ENCODE data around the gene SLC39A13.

DNA sequence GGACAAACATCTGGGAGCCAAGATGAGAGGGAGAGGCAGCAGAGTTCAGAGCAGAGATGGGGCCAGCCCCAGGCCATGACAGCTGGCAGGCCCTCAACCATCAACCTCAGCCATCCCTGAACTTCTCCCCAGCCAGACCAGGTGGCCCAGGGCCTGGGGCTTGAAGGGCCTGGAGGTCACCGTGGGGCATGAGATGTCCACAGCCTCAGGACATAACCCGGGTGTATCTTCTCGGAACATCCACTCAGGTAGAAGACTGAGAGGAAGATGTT is 12.4 kb upstream of the SLC39A13 start:
- no peak for TF ChIP-seq CTCF (conservative IDR thresholded peaks at IDR 0.05 in 1 of 2, IDR thresholded peaks at IDR 0.05 in 1 of 2; ENCODE audit: extremely low read depth in 1 of 2, insufficient read depth in 1 of 2, low read depth in 1 of 2, low read length in 2 of 2)
- TF ChIP-seq EZH2 (IDR thresholded peaks at IDR 0.05; ENCODE audit: borderline replicate concordance, low read length): no peak

Data from mammary epithelial cell (primary cell).